HG03571 (cell line): ENCODE measurements around the gene MGAT4A.

ENCODE experiments used
- ATAC-seq: cut with Tn5 transposase; IDR thresholded peaks from one replicate; pipeline ENCODE4 v1.9.1; 2021; ENCODE audit not compliant: unreplicated experiment

The MGAT4A gene

GRCh38 chr2:98704499-98705332 is 26.2 kb downstream of the MGAT4A start:
- no peak for ATAC-seq

GRCh38 chr2:98703738-98704137 is 27.2 kb downstream of the MGAT4A start:
- ATAC-seq: no peak

- ATAC-seq: no peak
These were observed 27.9 kb downstream of the MGAT4A start for GRCh38 chr2:98702858-98703620.

GRCh38 chr2:98702127-98702802 is 28.7 kb downstream of the MGAT4A start:
- ATAC-seq: no peak

GRCh38 chr2:98701230-98701629 is 29.7 kb downstream of the MGAT4A start:
- no peak for ATAC-seq

GRCh38 chr2:98698896-98699295 is 32.0 kb downstream of the MGAT4A start:
- no peak for ATAC-seq

GRCh38 chr2:98697651-98698337 is 33.1 kb downstream of the MGAT4A start:
- ATAC-seq: no peak

GRCh38 chr2:98696200-98696599 is 34.7 kb downstream of the MGAT4A start:
- no peak for ATAC-seq

GRCh38 chr2:98695255-98695654 is 35.7 kb downstream of the MGAT4A start:
- no peak for ATAC-seq

- ATAC-seq: no peak
These were observed 37.5 kb downstream of the MGAT4A start for GRCh38 chr2:98693477-98693876.

- ATAC-seq: no peak
These were observed 38.6 kb downstream of the MGAT4A start for GRCh38 chr2:98692090-98693054.

GRCh38 chr2:98691303-98691702 is 39.6 kb downstream of the MGAT4A start:
- no peak for ATAC-seq

GRCh38 chr2:98685930-98686887 is 44.7 kb downstream of the MGAT4A start:
- ATAC-seq: no peak

GRCh38 chr2:98683728-98684127 is 47.2 kb downstream of the MGAT4A start:
- ATAC-seq: no peak

- ATAC-seq: no peak
These were observed 54.2 kb downstream of the MGAT4A start for GRCh38 chr2:98676742-98677141.

GRCh38 chr2:98674233-98674964 is 56.5 kb downstream of the MGAT4A start:
- ATAC-seq: no peak

GRCh38 chr2:98669675-98670074 is 61.3 kb downstream of the MGAT4A start:
- ATAC-seq: no peak

GRCh38 chr2:98665677-98666076 is 65.3 kb downstream of the MGAT4A start:
- no peak for ATAC-seq
